Activated effector memory CD4-positive, alpha-beta T cell treated with anti-CD3 and anti-CD28 coated beads, Interleukin-2, amount 50 U/mL, for 16 hours (primary cell): ENCODE results near the gene IL1R2.

Experiments used
- DNase-seq: peaks from one replicate; pipeline ENCODE4 v3.0.0-alpha.2; 2020

The IL1R2 gene

GRCh38 chr2:101975171-101975870, 16.4 kb upstream of the IL1R2 start:
- DNase-seq = no peak

GRCh38 chr2:101976891-101977290, 14.9 kb upstream of the IL1R2 start:
- DNase-seq = no peak

- DNase-seq = no peak
Measured at GRCh38 chr2:101980368-101980767, 11.4 kb upstream of the IL1R2 start.

DNA sequence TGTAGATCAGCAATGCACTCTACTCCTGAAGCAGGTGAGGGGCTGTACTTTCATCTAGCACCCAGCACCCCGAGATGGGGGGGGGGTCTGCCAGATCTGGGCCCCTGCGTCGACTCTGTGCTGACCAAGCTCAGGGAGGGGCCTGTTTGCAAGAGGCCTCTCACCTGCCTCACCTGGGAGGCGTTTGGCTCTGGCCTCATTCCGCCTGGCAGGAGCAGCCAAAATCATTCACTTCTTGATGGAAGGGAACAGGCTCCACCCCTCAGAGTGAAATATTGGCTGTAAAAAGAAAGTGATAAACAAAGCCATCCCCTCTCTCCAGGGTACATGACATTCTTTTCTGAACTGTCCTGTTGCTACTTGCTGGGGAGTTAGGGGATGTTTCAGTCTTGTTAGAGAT, 10.7 kb upstream of the IL1R2 start:
- DNase-seq = no peak

DNA sequence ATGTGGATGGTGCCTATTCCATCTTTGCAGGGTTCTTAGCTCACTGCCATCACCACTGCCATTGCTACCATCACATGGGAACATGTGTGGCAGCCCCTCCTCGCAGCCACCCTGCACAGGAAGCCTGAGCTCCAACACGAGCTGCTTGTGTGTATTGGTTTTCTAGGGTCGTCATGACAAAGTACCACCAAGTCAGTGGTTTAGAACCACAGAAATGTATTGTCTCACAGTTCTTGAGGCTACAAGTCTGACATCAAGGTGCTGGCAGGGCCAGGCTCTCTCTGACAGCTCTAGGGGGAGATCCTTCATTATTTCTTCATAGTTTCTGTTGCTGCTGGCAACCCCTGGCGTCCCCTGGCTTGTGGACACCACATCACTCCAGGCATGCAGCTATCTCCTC, 10.3 kb upstream of the IL1R2 start:
- DNase-seq = no peak

DNA sequence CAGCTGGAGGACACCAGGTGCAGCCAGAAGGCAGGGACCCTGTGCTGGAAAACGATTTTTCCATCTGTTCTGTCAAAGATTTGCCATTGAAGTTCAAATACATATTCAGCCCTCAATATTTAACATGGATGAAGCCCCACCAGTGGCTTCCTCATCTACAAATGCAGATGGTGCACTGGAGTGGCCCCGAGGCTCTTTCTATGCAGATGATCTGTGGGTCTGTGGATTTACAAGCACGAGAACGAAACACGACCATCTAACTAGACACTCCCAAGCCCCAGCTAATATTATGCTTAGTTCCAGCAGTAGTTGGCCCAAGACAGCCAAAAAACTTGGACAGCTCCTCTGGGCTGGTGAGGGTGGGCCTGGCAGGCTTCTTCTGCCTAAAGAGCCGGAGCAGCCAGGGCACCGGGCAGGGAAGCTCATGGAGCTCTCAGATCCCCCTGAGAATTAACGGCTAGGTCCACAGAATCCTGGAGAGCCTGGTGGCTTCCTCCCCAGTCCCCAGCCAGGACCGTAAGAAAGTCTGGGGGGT, 9.2 kb upstream of the IL1R2 start:
- no peak for DNase-seq

- DNase-seq = no peak
Measured at GRCh38 chr2:101983486-101983885, 8.3 kb upstream of the IL1R2 start.

DNA sequence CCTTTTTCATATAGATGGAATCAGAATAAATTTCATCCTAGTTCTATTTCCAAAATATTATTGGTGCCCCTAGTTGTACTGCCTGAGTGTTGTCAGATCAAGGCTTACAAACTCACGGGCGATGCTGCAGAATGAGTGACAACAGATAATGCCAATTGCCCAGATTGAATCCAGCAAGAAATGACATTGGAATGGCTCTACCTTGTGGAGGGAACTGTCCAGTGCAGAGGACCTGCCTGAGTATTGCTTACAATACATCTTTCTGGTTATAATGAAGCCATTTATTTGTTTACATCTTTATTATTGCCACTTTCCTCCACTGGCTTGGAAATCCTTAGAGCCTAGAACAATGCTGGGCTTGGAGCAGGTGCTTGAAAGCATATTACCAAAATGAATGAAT, 7.8 kb upstream of the IL1R2 start:
- DNase-seq = no peak

- DNase-seq = no peak
Measured at GRCh38 chr2:101984656-101985055, 7.1 kb upstream of the IL1R2 start.

DNA sequence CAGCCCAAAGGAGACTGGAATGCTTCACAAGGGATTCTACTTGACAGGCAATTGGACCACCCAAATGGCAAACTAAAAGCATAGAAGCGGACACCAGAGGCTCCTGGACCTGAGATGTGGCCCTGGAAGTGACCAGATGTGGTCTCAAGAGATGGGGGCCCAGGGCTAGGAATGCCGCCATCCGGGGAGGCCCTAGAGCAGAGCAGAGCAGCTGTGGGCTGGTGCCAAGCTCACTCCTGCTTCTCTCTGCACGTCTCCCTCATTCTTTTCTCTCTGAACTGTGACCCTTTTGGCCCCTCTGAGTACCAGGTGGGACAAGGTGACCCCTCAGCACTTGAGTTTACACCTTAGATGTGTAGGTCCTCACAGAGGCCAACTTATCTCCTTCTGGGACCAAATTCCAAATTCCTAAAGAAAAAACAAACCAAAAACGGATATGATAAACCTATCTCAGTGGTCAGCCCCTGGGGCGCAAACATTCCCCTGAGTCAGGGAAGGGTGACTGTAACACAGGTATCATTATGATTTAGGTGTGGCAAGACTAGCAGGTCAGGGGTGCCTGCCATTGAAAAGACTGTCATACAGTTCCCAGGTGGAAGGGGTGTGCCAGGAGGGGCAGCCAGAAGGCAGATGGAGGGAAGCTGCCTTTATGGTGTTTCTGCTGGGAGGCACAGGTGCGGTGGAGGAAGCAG, 6.5 kb upstream of the IL1R2 start:
- no peak for DNase-seq

DNA sequence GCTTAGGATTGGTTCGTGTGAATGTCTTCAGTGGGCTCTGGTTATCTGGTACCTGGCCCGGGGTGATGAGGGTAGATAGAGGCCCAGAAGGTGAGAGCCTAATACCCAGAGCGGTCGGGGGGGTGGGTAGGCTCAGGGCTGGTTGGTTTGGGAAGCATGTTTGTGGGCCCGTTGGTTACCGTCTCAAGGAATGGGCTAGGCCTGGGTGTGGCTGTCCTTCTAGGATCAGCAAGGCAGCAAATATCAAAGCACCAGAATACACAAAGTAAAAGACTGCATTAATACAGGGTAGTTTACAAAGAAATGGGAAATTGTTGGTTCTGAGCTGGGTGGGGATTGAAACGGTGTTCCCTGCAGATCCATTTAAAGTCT, 6.0 kb upstream of the IL1R2 start:
- no peak for DNase-seq

DNA sequence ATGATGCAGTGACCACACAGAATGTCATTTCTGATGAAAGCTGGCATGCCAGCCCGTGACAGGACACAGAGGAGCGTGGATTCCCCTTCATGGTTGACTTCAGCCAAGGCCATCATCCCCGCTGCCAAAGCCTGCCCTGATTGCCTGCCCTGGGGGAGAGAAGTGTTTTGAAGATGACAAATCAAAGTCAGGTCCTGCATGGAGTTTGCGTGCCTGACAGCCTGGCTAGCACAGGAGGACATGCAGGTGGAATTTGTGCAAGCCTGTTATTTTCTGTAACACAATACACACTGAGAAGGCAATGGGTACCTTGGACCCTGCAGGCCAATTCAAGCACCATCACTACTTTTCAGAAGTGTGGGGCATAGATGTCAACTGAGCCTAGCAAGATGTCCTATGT, 5.4 kb upstream of the IL1R2 start:
- no peak for DNase-seq

DNA sequence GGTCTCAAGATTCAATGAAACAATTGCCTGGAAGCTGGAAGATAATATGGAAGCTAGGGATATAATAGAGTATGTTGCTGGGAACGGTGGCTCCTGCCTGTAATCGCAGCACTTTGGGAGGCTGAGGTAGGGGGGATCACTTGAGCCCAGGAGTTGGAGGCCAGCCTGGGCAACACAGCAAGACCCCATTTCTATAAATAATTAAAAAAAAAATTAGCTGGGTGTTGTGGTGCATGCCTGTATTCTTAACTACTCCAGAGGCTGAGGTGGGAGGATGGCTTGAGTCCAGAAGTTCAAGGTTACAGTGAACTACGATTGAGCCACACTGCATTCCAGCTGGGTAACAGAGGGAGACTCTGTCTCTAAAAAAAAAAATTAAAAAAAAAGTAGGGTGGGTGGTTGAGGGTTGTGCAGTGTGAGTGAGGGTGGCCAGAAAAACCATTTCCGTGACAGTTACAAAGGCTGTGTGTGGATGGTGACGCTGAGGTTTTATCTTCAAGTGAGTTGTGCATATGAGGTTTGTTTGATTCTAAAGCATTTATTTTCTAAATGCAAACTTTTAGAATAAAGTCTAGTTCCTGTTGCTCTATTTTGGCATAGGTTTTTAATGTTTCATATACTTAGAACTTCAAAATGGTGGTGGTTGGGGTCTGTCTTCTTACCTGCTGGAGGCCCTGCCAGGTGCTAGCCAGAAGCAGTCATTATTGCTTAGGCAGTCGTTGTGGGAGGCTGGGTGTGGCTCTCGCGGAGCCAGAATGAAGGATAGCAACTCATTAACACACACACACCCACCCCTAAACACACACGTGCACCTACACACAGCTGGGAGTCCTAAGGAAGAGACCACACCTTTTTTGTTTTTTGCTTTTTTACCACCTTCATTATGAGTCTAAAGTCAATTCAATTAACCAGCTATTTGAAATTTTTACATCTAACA, 4.7 kb upstream of the IL1R2 start:
- DNase-seq = no peak

GRCh38 chr2:101987832-101988231, 3.9 kb upstream of the IL1R2 start:
- no peak for DNase-seq

GRCh38 chr2:101988541-101988940, 3.2 kb upstream of the IL1R2 start:
- no peak for DNase-seq

DNA sequence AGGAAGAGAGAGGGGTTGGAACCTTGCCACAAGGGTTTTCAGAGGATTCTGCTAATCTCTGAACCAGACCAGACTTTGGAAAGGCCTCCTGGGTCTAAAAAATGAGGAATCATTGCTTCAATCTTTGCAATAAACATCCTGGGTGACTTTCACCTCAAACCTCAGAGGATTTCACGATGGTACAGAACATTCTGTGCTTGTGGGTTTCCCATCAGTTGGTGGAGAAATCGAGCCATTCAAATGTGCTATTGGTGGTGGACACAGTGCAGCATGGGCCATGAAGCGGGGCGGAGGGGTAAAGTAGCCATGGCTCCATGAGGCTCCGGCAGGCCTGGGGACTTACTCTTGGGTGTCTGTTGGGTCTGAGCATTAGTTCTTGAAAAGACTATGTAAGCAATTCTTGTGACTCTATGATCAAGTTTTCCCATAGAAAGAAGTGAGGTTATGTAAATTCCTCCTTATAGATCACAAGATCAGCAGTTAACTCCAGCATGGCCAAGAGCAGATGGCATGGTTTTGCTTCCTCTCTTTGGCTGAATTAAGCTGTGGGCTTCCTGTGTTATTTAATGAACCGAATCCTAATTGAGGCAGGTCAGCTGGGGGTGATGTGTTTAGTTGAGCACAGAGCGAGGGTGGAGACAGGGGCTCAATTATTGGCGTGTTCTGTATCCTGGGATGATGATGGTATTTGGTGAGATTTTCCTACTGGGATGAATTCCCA, 1.9 kb upstream of the IL1R2 start:
- DNase-seq = no peak

GRCh38 chr2:101993772-101994171, 2.0 kb downstream of the IL1R2 start:
- DNase-seq = no peak

DNA sequence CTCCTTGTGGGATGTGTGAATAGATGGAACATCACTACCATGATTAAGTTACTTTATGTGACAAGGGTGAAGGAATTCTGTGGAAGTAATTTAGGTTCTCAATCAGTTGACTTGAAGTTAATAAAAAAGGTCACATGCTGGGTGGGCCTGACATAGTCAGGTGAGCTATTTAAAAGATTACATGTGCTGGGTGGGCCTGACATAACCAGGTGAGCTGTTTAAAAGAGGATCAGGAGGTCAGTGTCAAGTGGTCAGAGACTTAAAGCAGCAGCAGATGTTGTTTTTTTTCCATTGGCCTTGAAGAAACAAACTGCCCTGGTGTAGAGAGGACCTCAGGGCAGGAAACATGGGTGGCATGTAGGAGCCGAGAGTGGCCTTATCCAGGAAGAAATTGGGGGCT, 3.3 kb downstream of the IL1R2 start:
- DNase-seq = no peak

- DNase-seq = no peak
Measured at GRCh38 chr2:101995804-101996203, 4.0 kb downstream of the IL1R2 start.

- no peak for DNase-seq
Measured at GRCh38 chr2:101998556-101998895, 6.8 kb downstream of the IL1R2 start.

GRCh38 chr2:101998896-101999789, 7.4 kb downstream of the IL1R2 start:
- DNase-seq = peak; percentile 69

GRCh38 chr2:102000012-102000411, 8.3 kb downstream of the IL1R2 start:
- DNase-seq = no peak
